Measurements from ENCODE around the gene EPHA2.

DNA sequence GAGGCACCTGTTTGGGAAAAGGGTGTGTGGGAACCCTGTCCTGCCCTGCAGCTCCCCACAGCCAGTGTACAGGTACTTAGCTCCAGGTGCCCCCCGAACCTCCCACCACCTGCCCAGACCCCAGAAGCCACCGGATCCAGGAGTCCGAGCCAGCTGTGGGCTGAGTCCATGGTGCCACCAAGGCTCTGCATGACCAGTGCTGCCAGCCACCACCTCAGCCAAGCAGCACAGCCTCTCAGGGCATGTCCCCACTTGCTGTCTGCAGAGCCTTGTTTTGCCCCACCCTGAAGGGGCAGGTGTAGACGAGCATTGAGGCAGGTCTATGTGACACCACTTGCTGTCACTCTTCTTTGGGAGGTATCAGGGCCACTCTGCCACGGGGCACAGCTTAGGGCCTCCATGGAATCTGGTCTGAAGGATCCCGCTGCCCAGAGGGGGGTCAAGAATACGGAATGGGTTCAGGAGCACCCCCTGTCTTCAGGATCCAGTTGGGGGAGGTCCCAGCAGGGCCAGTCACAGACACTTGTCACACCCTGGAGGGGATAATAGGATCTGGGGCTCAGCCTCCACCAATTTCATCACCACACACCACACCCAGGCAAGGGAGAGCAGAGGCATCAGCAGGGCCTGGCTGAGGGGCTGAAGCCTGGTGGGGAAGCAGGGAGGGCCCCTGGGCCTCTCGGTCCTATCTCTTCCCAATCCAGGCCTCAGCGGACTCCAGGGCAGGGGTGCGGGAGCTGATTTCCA is 28.9 kb upstream of the EPHA2 start:
- no peak for TF ChIP-seq EZH2 (IDR thresholded peaks at IDR 0.05; ENCODE audit: low read length, missing control alignments)
- TF ChIP-seq, protein P1, sequence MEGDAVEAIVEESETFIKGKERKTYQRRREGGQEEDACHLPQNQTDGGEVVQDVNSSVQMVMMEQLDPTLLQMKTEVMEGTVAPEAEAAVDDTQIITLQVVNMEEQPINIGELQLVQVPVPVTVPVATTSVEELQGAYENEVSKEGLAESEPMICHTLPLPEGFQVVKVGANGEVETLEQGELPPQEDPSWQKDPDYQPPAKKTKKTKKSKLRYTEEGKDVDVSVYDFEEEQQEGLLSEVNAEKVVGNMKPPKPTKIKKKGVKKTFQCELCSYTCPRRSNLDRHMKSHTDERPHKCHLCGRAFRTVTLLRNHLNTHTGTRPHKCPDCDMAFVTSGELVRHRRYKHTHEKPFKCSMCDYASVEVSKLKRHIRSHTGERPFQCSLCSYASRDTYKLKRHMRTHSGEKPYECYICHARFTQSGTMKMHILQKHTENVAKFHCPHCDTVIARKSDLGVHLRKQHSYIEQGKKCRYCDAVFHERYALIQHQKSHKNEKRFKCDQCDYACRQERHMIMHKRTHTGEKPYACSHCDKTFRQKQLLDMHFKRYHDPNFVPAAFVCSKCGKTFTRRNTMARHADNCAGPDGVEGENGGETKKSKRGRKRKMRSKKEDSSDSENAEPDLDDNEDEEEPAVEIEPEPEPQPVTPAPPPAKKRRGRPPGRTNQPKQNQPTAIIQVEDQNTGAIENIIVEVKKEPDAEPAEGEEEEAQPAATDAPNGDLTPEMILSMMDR (conservative IDR thresholded peaks at IDR 0.05 in 1 of 2, IDR thresholded peaks at IDR 0.05 in 1 of 2; ENCODE audit: low read depth in 1 of 2, low read length in 2 of 2) = no peak

Data from fibroblast of lung (primary cell).